SIG-M5 treated with dmso at 0.1 percent for 504 hours (cell line): ENCODE data around the gene F13A1.
A peak's percentile ranks its signal among the peaks of the same experiment; 100 is the strongest.

ENCODE experiments used
- DNase-seq: peaks from one replicate; lab custom pipeline; 2025; ENCODE audit not compliant: unreplicated experiment; lab: John Stamatoyannopoulos, UW

Gene F13A1

GRCh38 chr6:6319952-6320811, at the start of gene F13A1:
TSS of gene F13A1 (minus strand) at chr6:6320662. CDS start at chr6:6318664, 1,998 bp downstream.
- no peak for DNase-seq

- DNase-seq = no peak
These were observed 48.2 kb upstream of the F13A1 start for GRCh38 chr6:6368684-6369052.

GRCh38 chr6:6368040-6368683, 47.7 kb upstream of the F13A1 start:
- DNase-seq = no peak

- no peak for DNase-seq
These were observed 46.3 kb upstream of the F13A1 start for GRCh38 chr6:6366803-6367202.

GRCh38 chr6:6365242-6365641, 44.8 kb upstream of the F13A1 start:
- no peak for DNase-seq

GRCh38 chr6:6362056-6362840, 41.8 kb upstream of the F13A1 start:
- no peak for DNase-seq

GRCh38 chr6:6357530-6357929, 37.1 kb upstream of the F13A1 start:
- DNase-seq = no peak

- DNase-seq = no peak
These were observed 36.6 kb upstream of the F13A1 start for GRCh38 chr6:6357032-6357431.

GRCh38 chr6:6352772-6353171, 32.3 kb upstream of the F13A1 start:
- no peak for DNase-seq

GRCh38 chr6:6351511-6352025, 31.1 kb upstream of the F13A1 start:
- no peak for DNase-seq

- no peak for DNase-seq
These were observed 30.2 kb upstream of the F13A1 start for GRCh38 chr6:6350696-6351095.

GRCh38 chr6:6348256-6348655, 27.8 kb upstream of the F13A1 start:
- no peak for DNase-seq

GRCh38 chr6:6346427-6347023, 26.1 kb upstream of the F13A1 start:
- no peak for DNase-seq

GRCh38 chr6:6333501-6333900, 13.0 kb upstream of the F13A1 start:
- DNase-seq = no peak

- DNase-seq = no peak
These were observed 12.4 kb upstream of the F13A1 start for GRCh38 chr6:6332811-6333244.

GRCh38 chr6:6331946-6332601, 11.6 kb upstream of the F13A1 start:
- DNase-seq = peak; percentile 21

GRCh38 chr6:6331393-6331792, 10.9 kb upstream of the F13A1 start:
- no peak for DNase-seq

GRCh38 chr6:6330407-6330806, 9.9 kb upstream of the F13A1 start:
- no peak for DNase-seq

GRCh38 chr6:6328451-6328850, 8.0 kb upstream of the F13A1 start:
- no peak for DNase-seq

GRCh38 chr6:6323352-6323751, 2.9 kb upstream of the F13A1 start:
- DNase-seq = no peak

GRCh38 chr6:6320901-6321300, 439 bp upstream of the F13A1 start:
- DNase-seq = no peak
